NCI-H2107 treated with DMSO at 0.1 percent for 48 hours (cell line): ENCODE results near the gene MYBBP1A.

ENCODE experiments used
- DNase-seq: peaks from one replicate; lab custom pipeline; 2025; ENCODE audit not compliant: unreplicated experiment; lab: John Stamatoyannopoulos, UW

Gene MYBBP1A

GRCh38 chr17:4505187-4505586 lies 50.0 kb downstream of the MYBBP1A start:
- no peak for DNase-seq

- DNase-seq, result no peak
Observed at GRCh38 chr17:4504188-4504587, 51.0 kb downstream of the MYBBP1A start.

- DNase-seq, result no peak
Observed at GRCh38 chr17:4503283-4504025, 51.7 kb downstream of the MYBBP1A start.

- DNase-seq, result no peak
Observed at GRCh38 chr17:4502466-4503154, 52.6 kb downstream of the MYBBP1A start.

- DNase-seq, result no peak
Observed at GRCh38 chr17:4501295-4501949, 53.8 kb downstream of the MYBBP1A start.

- no peak for DNase-seq
Observed at GRCh38 chr17:4500191-4500571, 55.0 kb downstream of the MYBBP1A start.

GRCh38 chr17:4499431-4500190 lies 55.6 kb downstream of the MYBBP1A start:
- no peak for DNase-seq

GRCh38 chr17:4498461-4499397 lies 56.5 kb downstream of the MYBBP1A start, which contains the start of gene SPNS2:
TSS of gene SPNS2 (plus strand) at chr17:4498881. CDS start at chr17:4499048, 167 bp downstream.
- no peak for DNase-seq

GRCh38 chr17:4497101-4497824 lies 57.9 kb downstream of the MYBBP1A start:
- DNase-seq, result no peak

- DNase-seq, result no peak
Observed at GRCh38 chr17:4492721-4493561, 62.2 kb downstream of the MYBBP1A start.

GRCh38 chr17:4490637-4491061 lies 64.5 kb downstream of the MYBBP1A start:
- no peak for DNase-seq

GRCh38 chr17:4490109-4490591 lies 65.0 kb downstream of the MYBBP1A start:
- no peak for DNase-seq

GRCh38 chr17:4488989-4489595 lies 66.1 kb downstream of the MYBBP1A start:
- DNase-seq, result no peak
